DOHH2 (cell line): ENCODE data around the gene KIAA0513.

Source experiments
- CTCF ChIP-seq: fragments of 200-600 bp; sonication (generic); IDR thresholded peaks from one replicate; pipeline ENCODE4 v1.5.1; 2014; ENCODE audit warnings: antibody characterized with exemption, mild to moderate bottlenecking, low read depth, low read length; ENCODE audit not compliant: poor library complexity, severe bottlenecking
- EZH2phosphoT487 ChIP-seq: fragments of 200-600 bp; sonication (generic); IDR thresholded peaks from 2 replicates; pipeline ENCODE4 v1.6.1; 2017; ENCODE audit warnings: borderline replicate concordance, mild to moderate bottlenecking, antibody characterized with exemption, low read length, moderate library complexity, mixed read lengths

- TF ChIP-seq CTCF = no peak
- no peak for TF ChIP-seq EZH2phosphoT487
Observed at GRCh38 chr16:85094176-85094805, 66.7 kb downstream of the KIAA0513 start.
